CD14-positive monocyte (primary cell): Measurements from ENCODE around the gene RAB11FIP3. TPM values are rescaled to one million over a fixed set of nuclear protein-coding genes. Genes with fewer than 3 reads are reported as not detected.

Experiments used
- DNase-seq, 3 donors: peaks; one replicate each; pipeline ENCODE4 v3.0.0-alpha.2; 2011 to 2022
- H2AFZ ChIP-seq: 2 replicates; pipeline ENCODE4 v1.6.0; 2012; ENCODE audit warnings: mild to moderate bottlenecking, low read depth, low read length, inconsistent platforms; ENCODE audit not compliant: insufficient read depth, poor library complexity, severe bottlenecking
- H3K27ac ChIP-seq, 2 donors: 1 replicate in 1 of 2; 2 replicates in 1 of 2; pipeline ENCODE4 v1.5.1; 2012 to 2013; ENCODE audit warnings: low read length in 2 of 2, control low read depth in 1 of 2, inconsistent platforms in 1 of 2, low read depth in 1 of 2, mild to moderate bottlenecking in 1 of 2
- H3K27me3 ChIP-seq, 2 donors: one replicate each; pipeline versions ENCODE4 v1.6.0 to v1.6.1; 2011 to 2013; ENCODE audit warnings: low read length in 2 of 2; ENCODE audit not compliant: control insufficient read depth in 2 of 2, insufficient read depth in 2 of 2
- H3K36me3 ChIP-seq, 2 donors: replicated peaks in 1 of 2; 1 replicate in 1 of 2; 2 replicates in 1 of 2; pipeline versions ENCODE4 v1.5.1 to v1.6.1; 2012 to 2013; ENCODE audit warnings: low read length in 2 of 2, control low read depth in 1 of 2, inconsistent platforms in 1 of 2, mild to moderate bottlenecking in 1 of 2; ENCODE audit not compliant: insufficient read depth in 2 of 2, control insufficient read depth in 1 of 2
- H3K4me1 ChIP-seq, 2 donors: 1 replicate in 1 of 2; 2 replicates in 1 of 2; pipeline versions ENCODE4 v1.5.1 to v1.6.1; 2012 to 2013; ENCODE audit warnings: low read length in 2 of 2, control low read depth in 1 of 2, inconsistent platforms in 1 of 2, mild to moderate bottlenecking in 1 of 2, moderate library complexity in 1 of 2; ENCODE audit not compliant: insufficient read depth in 2 of 2, control insufficient read depth in 1 of 2
- H3K4me2 ChIP-seq: replicated peaks from 2 replicates; pipeline ENCODE3; 2012; ENCODE audit warnings: low read length, moderate library complexity, mild to moderate bottlenecking; ENCODE audit not compliant: poor library complexity, severe bottlenecking; ENCODE audit errors: extremely low read depth
- H3K4me3 ChIP-seq, 3 experiments: fragments of 200-600 bp in 1 of 3; sonication (generic) in 1 of 3; replicated peaks in 1 of 3; 1 replicate in 2 of 3; 2 replicates in 1 of 3; pipeline ENCODE4 v1.5.1; 2011 to 2013; ENCODE audit warnings: low read length in 3 of 3, mild to moderate bottlenecking in 3 of 3, control low read depth in 2 of 3, low read depth in 2 of 3, inconsistent platforms in 1 of 3, moderate library complexity in 1 of 3
- H3K79me2 ChIP-seq: 2 replicates; pipeline ENCODE4 v1.6.0; 2012; ENCODE audit warnings: mild to moderate bottlenecking, control low read depth, inconsistent platforms, low read length, moderate library complexity; ENCODE audit not compliant: insufficient read depth
- H3K9ac ChIP-seq: 2 replicates; pipeline ENCODE4 v1.6.0; 2017; ENCODE audit warnings: low read length, mild to moderate bottlenecking; ENCODE audit not compliant: insufficient read depth, poor library complexity, severe bottlenecking
- H3K9me3 ChIP-seq, 2 donors: replicated peaks in 1 of 2; 1 replicate in 1 of 2; 2 replicates in 1 of 2; pipeline versions ENCODE4 v1.5.1 to v1.6.1; 2012 to 2013; ENCODE audit warnings: low read length in 2 of 2, control low read depth in 1 of 2; ENCODE audit not compliant: control insufficient read depth in 1 of 2, insufficient read depth in 1 of 2
- H4K20me1 ChIP-seq: 2 replicates; pipeline ENCODE4 v1.6.0; 2012; ENCODE audit warnings: mild to moderate bottlenecking, low read length, control low read depth, moderate library complexity; ENCODE audit not compliant: insufficient read depth
- H3K27ac Mint-ChIP-seq, 7 donors: one replicate each; pipeline ENCODE4 v1.8.0; 2020; ENCODE audit warnings: mild to moderate bottlenecking in 7 of 7, mixed read lengths in 7 of 7, moderate library complexity in 6 of 7, inconsistent platforms in 2 of 7
- H3K27me3 Mint-ChIP-seq, 3 donors: one replicate each; pipeline ENCODE4 v1.8.0; 2021 to 2022; ENCODE audit warnings: low read depth in 3 of 3, mild to moderate bottlenecking in 3 of 3, mixed read lengths in 3 of 3, moderate library complexity in 3 of 3, inconsistent platforms in 1 of 3
- H3K36me3 Mint-ChIP-seq, 2 donors: one replicate each; pipeline ENCODE4 v1.8.0; 2020; ENCODE audit warnings: mixed read lengths in 2 of 2, inconsistent platforms in 1 of 2, mild to moderate bottlenecking in 1 of 2
- H3K4me1 Mint-ChIP-seq: one replicate; pipeline ENCODE4 v1.8.0; 2020; ENCODE audit warnings: mild to moderate bottlenecking, mixed read lengths
- H3K4me3 Mint-ChIP-seq, 2 donors: one replicate each; pipeline ENCODE4 v1.8.0; 2020; ENCODE audit warnings: mild to moderate bottlenecking in 2 of 2, mixed read lengths in 2 of 2, moderate library complexity in 1 of 2
- H3K9me3 Mint-ChIP-seq, 7 donors: one replicate each; pipeline ENCODE4 v1.8.0; 2020 to 2022; ENCODE audit warnings: mixed read lengths in 7 of 7, mild to moderate bottlenecking in 6 of 7, moderate library complexity in 6 of 7, inconsistent platforms in 2 of 7
- CTCF ChIP-seq: fragments of 200-600 bp; IDR thresholded peaks from one replicate; pipeline ENCODE4 v1.8.0; 2022; ENCODE audit warnings: antibody characterized with exemption, mild to moderate bottlenecking
- WGBS: methylation state at CpG from one replicate; pipeline ENCODE4 v1.1.5; 2013; ENCODE audit warnings: missing lambda C conversion rate; ENCODE audit not compliant: insufficient coverage; 5-methylcytosine and 5-hydroxymethylcytosine counted together
- intact Hi-C, 2 donors: fragments of 100-400 bp; cut with micrococcal nuclease; formaldehyde crosslinking; loops; one replicate each; pipeline versions ENCODE4 v1.15.0 to v1.15.1; 2023
- polyA plus RNA-seq, 3 donors: library from polyadenylated mRNA; depleted of rRNA in 1 of 3; unstranded in 2 of 3; stranded (reverse) in 1 of 3; fragments of 300-500 nt in 2 of 3; fragments of >200 nt in 1 of 3; fragmentation: Illumina TruSeq in 2 of 3; gene quantifications; 1 replicate in 2 of 3; 2 replicates in 1 of 3; pipeline ENCODE4 v1.2.3, GENCODE V29; 2012 to 2021

The RAB11FIP3 gene
- polyA plus RNA-seq, 3 donors, result 0.37 to 7.5 (median 0.49) TPM

GRCh38 chr16:426906-427249 is 1.4 kb downstream of the RAB11FIP3 start:
- TF ChIP-seq CTCF, result no peak
- no peak for DNase-seq
- WGBS, result 8% methylated on average over 9 of the region's 13 CpGs
- H3K36me3 Mint-ChIP-seq, result peaks cover 7% of the 10 kb centered on the region in 2 donors
- H3K4me3 Mint-ChIP-seq, result peak overlapping the region; percentile 76 to 87
- Histone ChIP-seq H3K27me3 (peaks cover 0 to 24% of the 10 kb centered on the region in 2 donors), H3K79me2 (peaks cover 4% of the 10 kb centered on the region), H2AFZ (peak overlapping the region; percentile 79), H3K4me2 (peak overlapping the region; percentile 90), H3K9me3 (no peaks in the 10 kb centered on the region), H3K9ac (peak overlapping the region; percentile 56), H4K20me1 (peaks cover 12% of the 10 kb centered on the region), H3K4me3 (peak overlapping the region; percentile 2 to 77 (median 17)), H3K4me1 (peaks cover 24 to 31% of the 10 kb centered on the region in 2 donors), H3K36me3 (no peaks in the 10 kb centered on the region), H3K27ac (no peak overlapping the region)
- peak overlapping the region in 1 of 7 donors; percentile 8 for H3K27ac Mint-ChIP-seq
- peaks cover 0 to 9% (median 0%) of the 10 kb centered on the region in 7 donors for H3K9me3 Mint-ChIP-seq
- H3K27me3 Mint-ChIP-seq, result peaks cover 29 to 38% (median 36%) of the 10 kb centered on the region in 3 donors
- peaks cover 26% of the 10 kb centered on the region for H3K4me1 Mint-ChIP-seq
- intact Hi-C loops, result no loop called here

GRCh38 chr16:427250-427649 is 1.8 kb downstream of the RAB11FIP3 start:
- peaks cover 0 to 9% (median 0%) of the 10 kb centered on the region in 7 donors for H3K9me3 Mint-ChIP-seq
- peak overlapping the region in 1 of 3 experiments; percentile 77 for H3K4me3 ChIP-seq
- DNase-seq, result no peak

More at GRCh38 chr16:427250-427649, 1.8 kb downstream of the RAB11FIP3 start:
- Histone ChIP-seq H3K36me3 (no peaks in the 10 kb centered on the region), H4K20me1 (peaks cover 12% of the 10 kb centered on the region), H3K9ac (peak overlapping the region; percentile 56), H3K4me1 (peaks cover 24 to 31% of the 10 kb centered on the region in 2 donors), H3K4me2 (peak overlapping the region; percentile 90), H3K27me3 (peaks cover 0 to 24% of the 10 kb centered on the region in 2 donors), H3K27ac (no peak overlapping the region), H3K79me2 (peaks cover 4% of the 10 kb centered on the region), H3K9me3 (no peaks in the 10 kb centered on the region), H2AFZ (peak overlapping the region; percentile 79)
- peaks cover 31 to 38% (median 33%) of the 10 kb centered on the region in 3 donors for H3K27me3 Mint-ChIP-seq
- peaks cover 7% of the 10 kb centered on the region in 2 donors for H3K36me3 Mint-ChIP-seq
- H3K27ac Mint-ChIP-seq, result no peak overlapping the region
- intact Hi-C loops, result no loop called here
- H3K4me1 Mint-ChIP-seq, result peaks cover 26% of the 10 kb centered on the region
- no peak for TF ChIP-seq CTCF
- peak overlapping the region; percentile 76 to 87 for H3K4me3 Mint-ChIP-seq
- whole genome bisulfite sequencing, result 62% methylated on average over 8 of the region's 10 CpGs
